NCI-H69 (cell line): ENCODE data around the gene SRRM2.

Experiments
- DNase-seq: peaks from one replicate; lab custom pipeline; 2025; lab: John Stamatoyannopoulos, UW

The SRRM2 gene

GRCh38 chr16:2752035-2752849 is at the start of gene SRRM2:
TSS of gene SRRM2 (plus strand) at chr16:2752638. CDS start at chr16:2756365, 3,727 bp downstream.
- DNase-seq, result peak; percentile 99

DNA sequence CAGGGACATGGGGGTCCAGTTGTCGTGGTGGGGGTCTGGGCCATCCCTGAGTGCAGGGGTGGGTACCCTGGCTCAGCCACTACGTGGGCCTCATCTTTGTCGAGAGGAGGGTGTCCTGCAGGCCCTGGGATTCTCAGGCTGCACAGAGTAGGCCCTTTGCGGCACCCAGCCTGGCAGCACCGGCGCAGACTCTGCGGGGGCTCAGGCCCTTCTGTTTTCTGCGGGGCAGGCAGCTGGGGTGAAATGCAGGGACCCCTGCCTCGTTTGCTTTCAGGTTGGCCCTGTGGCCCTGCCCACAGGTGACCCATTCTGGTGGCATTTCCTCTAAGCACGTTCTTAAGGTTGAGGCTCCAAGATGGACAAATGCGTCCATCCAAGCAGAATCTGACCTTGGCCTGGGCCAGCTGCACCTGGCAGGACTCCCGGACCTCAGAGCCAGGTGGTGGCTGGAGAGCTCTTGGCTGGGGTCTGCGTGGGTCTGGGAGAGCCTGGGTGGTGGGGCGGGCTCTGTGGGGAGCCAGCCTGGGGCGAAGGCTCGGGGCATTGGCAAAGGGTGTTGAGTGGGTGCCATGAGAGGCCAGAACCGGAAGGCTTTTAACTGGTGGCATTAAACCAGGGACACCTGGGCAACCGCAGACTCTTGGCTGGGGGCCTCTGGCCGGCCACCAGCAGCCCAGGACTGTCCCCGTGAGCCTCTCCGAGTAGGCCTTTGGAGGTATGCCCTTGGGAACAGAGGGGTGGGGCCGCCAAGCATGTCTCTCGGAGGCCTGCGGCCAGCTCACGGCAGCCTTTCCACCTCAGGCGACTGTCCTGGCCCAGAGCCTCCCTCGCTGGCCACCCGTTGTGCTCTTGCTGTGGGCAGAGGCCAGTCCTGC is 49.3 kb upstream of the SRRM2 start:
- no peak for DNase-seq

DNA sequence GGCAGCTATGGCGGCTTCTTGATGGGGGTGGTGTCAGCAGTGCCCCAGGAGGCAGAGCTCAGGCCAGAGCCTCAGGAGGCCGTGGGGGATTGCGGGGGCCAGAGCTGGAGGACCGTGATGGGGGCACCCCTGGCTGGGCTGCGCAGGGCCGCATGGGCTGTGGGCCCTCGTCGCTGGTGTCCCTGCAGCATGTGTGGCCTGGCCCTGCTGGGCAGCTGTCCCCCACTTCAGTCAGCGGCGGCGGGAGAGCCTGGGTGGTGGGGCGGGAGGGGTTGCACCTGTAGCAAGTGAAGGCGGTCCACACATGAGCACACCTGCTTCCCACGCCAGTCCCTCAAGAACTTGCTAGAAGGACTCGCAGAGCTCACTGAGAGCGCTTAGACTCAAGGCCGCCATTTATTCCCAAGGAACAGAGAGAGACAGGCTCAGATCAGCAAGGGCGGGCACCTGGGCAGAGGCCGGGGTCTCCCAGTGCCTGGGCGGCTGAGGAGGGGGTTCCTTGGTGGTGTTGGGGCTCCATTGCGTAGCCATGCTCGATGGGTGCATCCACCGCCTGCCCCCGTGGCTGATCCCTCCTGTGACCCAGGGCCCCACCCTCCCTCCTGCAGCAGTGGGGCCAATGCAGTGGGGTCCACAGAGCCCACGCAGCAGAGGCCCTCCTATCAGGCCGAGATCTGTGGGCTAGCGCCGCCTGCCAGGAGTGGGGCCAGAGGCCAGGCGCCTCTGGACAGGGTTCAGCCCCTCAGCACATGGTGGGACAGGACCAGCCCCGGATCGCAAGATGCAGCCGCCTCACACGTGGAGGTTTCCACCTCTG is 48.1 kb upstream of the SRRM2 start:
- no peak for DNase-seq

- DNase-seq, result no peak
Measured at GRCh38 chr16:2704983-2705275, 47.5 kb upstream of the SRRM2 start.

- DNase-seq, result no peak
Measured at GRCh38 chr16:2705351-2705750, 47.1 kb upstream of the SRRM2 start.

- DNase-seq, result no peak
Measured at GRCh38 chr16:2706085-2706484, 46.4 kb upstream of the SRRM2 start.

GRCh38 chr16:2706611-2707311 is 45.7 kb upstream of the SRRM2 start:
- no peak for DNase-seq

- DNase-seq, result no peak
Measured at GRCh38 chr16:2707368-2708289, 44.8 kb upstream of the SRRM2 start.

- DNase-seq, result no peak
Measured at GRCh38 chr16:2708290-2708639, 44.2 kb upstream of the SRRM2 start.

DNA sequence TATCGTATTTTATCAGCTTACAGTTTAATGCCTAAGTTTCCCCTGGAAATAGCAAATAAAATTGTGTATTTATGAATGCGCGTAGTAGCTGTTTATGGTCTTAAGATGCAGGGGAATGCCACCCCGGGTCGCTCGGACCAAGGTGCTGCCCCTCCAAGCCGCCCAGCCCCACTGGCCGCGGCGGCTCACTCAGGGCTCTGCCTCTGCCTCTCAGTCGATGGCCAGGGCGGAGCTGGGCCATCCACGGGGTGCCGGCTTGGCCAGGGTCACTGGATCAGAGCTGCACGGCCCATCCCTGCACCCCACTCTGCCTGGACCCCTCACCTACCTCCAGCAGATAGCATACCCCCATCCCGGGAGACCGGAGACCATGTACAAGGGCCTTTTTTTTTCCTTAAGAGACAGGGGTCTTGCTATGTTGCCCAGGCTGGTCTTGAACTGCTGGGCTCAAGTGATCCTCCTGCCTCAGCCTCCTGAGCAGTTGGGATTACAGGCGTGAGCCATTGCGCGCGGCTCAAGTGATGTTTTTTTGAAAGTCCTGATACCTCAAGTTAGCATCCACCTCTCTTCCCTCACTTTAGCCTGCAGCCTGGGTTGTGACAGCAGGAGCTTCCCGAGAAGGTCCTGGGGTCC is 43.4 kb upstream of the SRRM2 start:
- no peak for DNase-seq

DNA sequence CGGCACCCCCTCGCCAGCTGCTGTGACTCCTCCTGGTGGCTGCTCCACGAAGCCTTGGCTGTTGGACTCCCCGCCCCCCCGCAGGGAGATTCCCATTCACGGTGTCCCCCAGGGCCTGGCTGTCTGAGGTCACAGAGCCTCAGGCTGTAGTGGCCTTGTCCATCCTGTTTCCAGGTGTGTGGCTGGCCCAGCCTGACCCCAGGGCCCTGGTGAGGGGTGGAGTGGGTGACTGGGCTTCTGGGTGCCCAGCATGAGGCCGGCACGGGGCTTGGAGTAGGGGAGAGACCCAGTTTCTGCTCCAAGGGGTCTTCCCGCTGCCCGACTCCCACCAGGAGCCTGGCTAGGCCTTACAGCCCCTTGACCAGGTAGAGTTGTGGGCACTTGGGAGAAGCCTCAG is 42.9 kb upstream of the SRRM2 start:
- no peak for DNase-seq

GRCh38 chr16:2710021-2710710 is 42.3 kb upstream of the SRRM2 start:
- DNase-seq, result no peak

DNA sequence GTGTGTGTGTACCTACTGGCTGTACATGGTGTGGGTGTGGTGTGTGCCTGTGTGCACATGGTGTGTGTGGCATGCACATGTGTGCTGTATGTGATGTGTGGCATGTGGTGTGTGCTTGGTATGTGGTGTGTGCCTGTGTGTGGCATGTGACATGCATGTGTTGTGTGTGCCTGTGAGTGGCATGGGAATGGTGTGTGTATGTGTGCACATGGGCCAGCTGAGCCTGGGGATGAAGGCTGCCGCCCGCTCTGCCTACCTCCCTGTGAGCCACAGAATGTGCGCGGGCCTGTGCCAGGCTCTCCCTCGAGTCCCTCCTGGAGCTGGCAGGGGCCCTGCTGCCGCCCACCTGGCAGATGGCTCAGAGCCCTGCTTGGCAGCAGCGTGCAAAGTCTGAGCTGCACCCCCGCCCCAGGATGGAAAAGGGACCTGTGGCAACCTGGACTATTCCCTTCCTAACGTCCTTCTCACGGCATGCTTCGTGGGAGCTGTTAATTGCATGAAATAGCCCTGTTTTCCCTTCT is 41.7 kb upstream of the SRRM2 start:
- peak; percentile 27 for DNase-seq

DNA sequence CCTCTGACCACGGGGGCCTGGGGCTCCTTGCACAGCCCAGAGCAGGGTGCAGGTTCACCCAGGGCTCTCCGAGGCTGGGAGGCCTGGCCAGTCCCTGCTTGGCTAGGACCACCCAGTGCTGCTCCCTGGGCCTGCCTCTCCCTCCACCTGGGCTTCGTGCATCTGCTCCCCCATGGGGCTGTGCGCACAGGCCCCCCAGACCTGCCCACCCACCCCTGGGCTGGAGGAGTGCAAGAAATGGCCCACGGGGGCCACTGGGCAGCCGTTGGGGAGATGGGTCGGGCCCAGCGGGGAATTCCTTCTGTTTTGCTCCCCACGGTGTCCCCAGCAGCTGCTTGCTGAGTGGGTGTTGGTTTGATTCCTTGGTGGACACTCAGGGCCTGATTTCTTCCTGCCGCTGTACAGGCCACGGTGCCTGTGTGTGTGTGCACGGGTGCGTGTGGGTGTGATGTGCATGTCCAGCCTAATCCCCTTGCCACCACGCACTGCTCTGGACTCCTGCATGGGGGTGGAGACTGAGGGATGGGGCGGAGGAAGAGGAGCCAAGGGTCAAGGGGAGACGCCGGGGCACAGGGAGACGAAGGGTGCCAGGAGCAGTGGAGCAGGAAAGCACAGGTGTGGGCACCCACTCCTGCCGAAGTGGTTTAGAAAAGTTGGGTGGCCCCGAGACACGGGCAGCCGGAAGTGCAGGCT is 40.9 kb upstream of the SRRM2 start:
- no peak for DNase-seq

DNA sequence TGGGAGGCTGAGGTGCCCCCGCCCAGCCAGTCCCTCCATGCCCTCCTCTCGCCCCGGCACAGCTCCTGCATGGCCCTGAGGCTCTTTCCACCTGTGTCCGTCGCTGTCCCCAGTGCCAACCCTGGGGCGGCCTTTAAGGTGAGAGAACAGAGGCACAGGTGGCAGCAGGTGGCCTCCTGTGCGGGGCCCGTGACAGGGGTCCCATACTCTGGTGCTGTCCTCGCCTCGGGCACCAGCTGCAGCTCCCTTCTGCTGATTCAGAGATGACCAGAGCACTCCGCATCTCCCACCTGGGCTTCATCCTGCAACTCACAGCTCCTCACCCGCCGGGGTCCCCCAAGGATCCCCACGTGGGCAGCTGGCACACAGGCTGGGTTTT is 40.4 kb upstream of the SRRM2 start:
- no peak for DNase-seq

GRCh38 chr16:2712546-2712945 is 39.9 kb upstream of the SRRM2 start:
- DNase-seq, result peak; percentile 33

- DNase-seq, result no peak
Measured at GRCh38 chr16:2713523-2713922, 38.9 kb upstream of the SRRM2 start.

GRCh38 chr16:2713985-2714774 is 38.3 kb upstream of the SRRM2 start:
- DNase-seq, result peak; percentile 40
